AG04450 (cell line): ENCODE measurements around the gene YPEL3. TPM values are rescaled to one million over a fixed set of nuclear protein-coding genes. Genes with fewer than 3 reads are reported as not detected.

Source experiments
- polyA plus RNA-seq: library from polyadenylated mRNA; depleted of rRNA; stranded (reverse); fragments of >200 nt; gene quantifications from 2 replicates; pipeline ENCODE4 v1.2.3, GENCODE V29; 2011; rRNA removed

Gene YPEL3
- polyA plus RNA-seq, 1 experiment: 15.6 TPM

Other genes starting within 250 kb of the YPEL3 start
- gene CDIPT, start 233.0 kb downstream of the YPEL3 start, polyA plus RNA-seq: 89.9 and 112 TPM in 2 replicates
- 5.0 and 6.8 TPM in 2 replicates for gene SEZ6L2, start 196.7 kb downstream of the YPEL3 start, polyA plus RNA-seq
- 3.5 and 4.6 TPM in 2 replicates for gene ASPHD1, start 195.7 kb downstream of the YPEL3 start, polyA plus RNA-seq
- 7.4 and 8.8 TPM in 2 replicates for gene KCTD13, start 170.0 kb downstream of the YPEL3 start, polyA plus RNA-seq
- gene TMEM219, start 134.1 kb downstream of the YPEL3 start, polyA plus RNA-seq: 88.6 and 107 TPM in 2 replicates
- 16.9 and 18.2 TPM in 2 replicates for gene TAOK2, start 122.3 kb downstream of the YPEL3 start, polyA plus RNA-seq
- 2.5 and 3.8 TPM in 2 replicates for gene HIRIP3, start 100.6 kb downstream of the YPEL3 start, polyA plus RNA-seq
- 27.3 and 27.5 TPM in 2 replicates for gene INO80E, start 100.0 kb downstream of the YPEL3 start, polyA plus RNA-seq
- 0.22 and 0.46 TPM in 2 replicates for gene DOC2A, start 85.2 kb downstream of the YPEL3 start, polyA plus RNA-seq
- not detected in 2 replicates for gene C16orf92, start 73.0 kb downstream of the YPEL3 start, polyA plus RNA-seq
- not detected in 2 replicates for gene TLCD3B, start 64.9 kb downstream of the YPEL3 start, polyA plus RNA-seq
- gene ALDOA, start 30.5 kb downstream of the YPEL3 start, polyA plus RNA-seq: 631 and 806 TPM in 2 replicates
- gene PPP4C, start 20.2 kb downstream of the YPEL3 start, polyA plus RNA-seq: 112 and 140 TPM in 2 replicates
- not detected in 2 replicates for gene TBX6, start 4.3 kb downstream of the YPEL3 start, polyA plus RNA-seq
- 1.2 and 1.9 TPM in 2 replicates for gene GDPD3, start 17.3 kb upstream of the YPEL3 start, polyA plus RNA-seq
- gene MAPK3, start 27.0 kb upstream of the YPEL3 start, polyA plus RNA-seq: 82.5 and 91.7 TPM in 2 replicates
- 2.9 and 4.2 TPM in 2 replicates for gene CORO1A, start 87.4 kb upstream of the YPEL3 start, polyA plus RNA-seq
- gene BOLA2B, start 97.5 kb upstream of the YPEL3 start, polyA plus RNA-seq: 17.5 and 38.2 TPM in 2 replicates
- gene SLX1A, start 97.7 kb upstream of the YPEL3 start, polyA plus RNA-seq: 3.8 and 13.4 TPM in 2 replicates
- gene SULT1A3, start 103.0 kb upstream of the YPEL3 start, polyA plus RNA-seq: 7.3 and 8.5 TPM in 2 replicates
- gene NPIPB13, start 152.3 kb upstream of the YPEL3 start, polyA plus RNA-seq: 0.83 and 1.7 TPM in 2 replicates